NCI-H1105 treated with DMSO at 0.1 percent for 48 hours (cell line): ENCODE measurements around the gene DUOXA2.

Source experiments
- DNase-seq: peaks from one replicate; lab custom pipeline; 2025; lab: John Stamatoyannopoulos, UW

Gene DUOXA2

GRCh38 chr15:45136378-45136764, 22.2 kb downstream of the DUOXA2 start:
- no peak for DNase-seq

DNA sequence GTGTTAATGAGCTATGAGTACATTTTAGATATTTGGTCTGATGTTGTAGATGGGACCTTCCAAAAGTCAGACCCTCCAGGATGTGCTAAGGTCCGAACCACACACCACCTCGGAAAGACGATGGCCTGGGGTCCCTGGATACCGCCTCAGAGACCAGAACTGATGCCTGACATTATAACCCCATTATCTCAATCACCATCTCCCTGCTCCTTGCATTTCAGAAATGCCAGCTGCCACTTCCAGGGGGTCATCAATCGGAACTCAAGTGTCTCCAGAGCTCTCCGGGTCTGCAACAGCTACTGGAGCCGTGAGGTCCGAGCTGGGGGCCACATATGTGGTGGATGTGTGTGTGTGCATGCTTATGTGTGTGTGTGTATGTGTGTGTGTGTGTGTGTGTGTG, 23.6 kb downstream of the DUOXA2 start:
- DNase-seq = no peak

GRCh38 chr15:45138814-45139765, 25.0 kb downstream of the DUOXA2 start:
- DNase-seq = no peak

DNA sequence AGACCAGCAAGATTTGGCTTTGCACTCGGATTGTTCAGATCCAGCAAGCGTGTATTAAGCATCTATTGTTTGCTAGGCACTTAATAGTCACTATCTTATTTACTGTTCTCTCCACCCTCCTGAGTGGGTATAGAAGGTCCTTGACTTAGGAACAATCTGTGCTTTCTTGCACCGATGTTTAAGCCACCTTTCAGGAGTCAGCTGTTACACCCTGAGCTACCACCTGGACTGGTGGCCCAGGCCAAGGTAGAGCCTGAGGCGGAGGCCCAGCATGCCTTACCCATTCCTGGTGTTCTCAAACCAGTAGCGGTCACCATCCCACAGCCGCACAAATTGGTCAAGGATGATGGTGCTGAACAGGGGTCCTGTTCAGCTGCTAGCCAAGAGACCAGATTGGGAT, 25.6 kb downstream of the DUOXA2 start:
- no peak for DNase-seq

DNA sequence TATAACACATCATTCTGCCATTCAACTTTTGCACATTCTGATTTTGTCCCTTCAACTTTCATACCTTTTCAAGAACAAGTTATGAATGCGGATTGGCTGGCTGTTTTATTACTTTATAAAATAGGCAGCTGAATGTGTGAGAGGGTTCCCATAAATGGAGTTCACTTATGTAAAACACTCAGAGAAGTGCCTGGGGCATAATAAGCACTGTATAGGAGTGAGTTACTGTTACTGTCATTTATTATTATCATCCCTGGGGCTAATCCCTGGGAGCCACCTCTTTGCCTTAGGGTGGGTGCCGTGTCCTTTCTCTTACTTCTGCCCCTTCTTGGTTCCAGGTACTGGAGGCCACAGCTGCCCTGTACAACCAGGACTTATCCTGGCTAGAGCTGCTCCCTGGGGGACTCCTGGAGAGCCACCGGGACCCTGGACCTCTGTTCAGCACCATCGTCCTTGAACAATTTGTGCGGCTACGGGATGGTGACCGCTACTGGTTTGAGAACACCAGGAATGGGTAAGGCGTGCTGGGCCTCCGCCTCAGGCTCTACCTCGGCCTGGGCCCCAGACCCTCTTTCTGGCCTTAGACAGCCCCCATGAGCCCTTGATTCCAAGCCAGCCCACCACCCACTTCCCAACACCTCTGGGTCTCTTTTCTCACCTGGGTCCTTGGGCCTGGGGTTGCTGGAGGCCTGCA, 26.6 kb downstream of the DUOXA2 start:
- DNase-seq = no peak

- DNase-seq = no peak
These were observed 27.3 kb downstream of the DUOXA2 start for GRCh38 chr15:45141386-45141785.

DNA sequence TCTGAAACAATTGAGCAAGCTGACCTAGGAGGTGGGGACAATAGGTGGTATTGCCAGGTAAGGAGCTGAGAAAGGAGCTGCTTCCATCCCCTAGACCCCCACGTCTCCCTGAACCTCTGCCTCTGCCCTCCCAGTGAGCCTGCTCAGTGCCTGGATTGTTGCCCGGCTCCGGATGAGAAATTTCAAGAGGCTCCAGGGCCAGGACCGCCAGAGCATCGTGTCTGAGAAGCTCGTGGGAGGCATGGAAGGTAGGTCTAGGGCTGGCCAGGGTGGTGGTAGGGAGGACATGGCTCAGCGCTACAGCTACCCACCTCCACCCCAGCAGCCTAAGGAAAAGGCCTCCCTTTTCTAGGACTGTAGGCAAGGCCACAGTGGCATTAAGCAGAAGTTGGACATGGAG, 28.9 kb downstream of the DUOXA2 start:
- DNase-seq = no peak

- DNase-seq = no peak
These were observed 29.8 kb downstream of the DUOXA2 start for GRCh38 chr15:45143946-45144345.

DNA sequence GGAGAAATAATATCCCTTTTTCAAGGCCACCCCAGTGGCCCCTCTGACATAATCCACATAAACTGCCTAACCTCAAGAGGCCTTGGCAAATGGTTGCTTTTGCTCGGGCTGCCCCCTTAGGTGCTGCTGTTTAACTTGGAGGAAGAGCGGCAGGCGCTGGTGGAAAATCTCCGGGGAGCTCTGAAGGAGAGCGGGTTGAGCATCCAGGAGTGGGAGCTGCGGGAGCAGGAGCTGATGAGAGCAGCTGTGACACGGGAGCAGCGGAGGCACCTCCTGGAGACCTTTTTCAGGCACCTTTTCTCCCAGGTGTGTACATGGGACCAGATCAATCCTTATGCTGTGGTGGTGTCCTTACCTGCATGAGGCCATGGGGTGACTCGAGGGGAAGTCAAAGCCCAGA, 30.6 kb downstream of the DUOXA2 start:
- no peak for DNase-seq

DNA sequence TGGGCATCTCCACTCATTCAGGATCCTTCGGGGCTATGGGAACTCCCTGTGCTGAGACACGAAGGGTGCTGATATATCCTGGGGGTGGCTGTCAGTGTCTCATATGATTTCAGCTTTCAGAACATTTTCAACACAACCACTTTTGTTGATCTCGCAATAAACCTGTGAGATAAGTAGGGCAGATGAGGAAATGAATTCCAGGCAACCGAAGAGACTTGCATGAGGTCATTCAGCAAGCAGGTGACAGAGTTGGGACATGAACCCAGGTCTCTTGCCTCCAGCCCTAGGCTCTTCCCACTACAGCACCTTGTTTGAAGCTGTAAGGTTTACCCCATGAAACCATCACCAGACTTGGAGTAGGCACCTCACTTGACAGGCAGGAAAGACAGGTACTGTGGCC, 32.3 kb downstream of the DUOXA2 start:
- no peak for DNase-seq

DNA sequence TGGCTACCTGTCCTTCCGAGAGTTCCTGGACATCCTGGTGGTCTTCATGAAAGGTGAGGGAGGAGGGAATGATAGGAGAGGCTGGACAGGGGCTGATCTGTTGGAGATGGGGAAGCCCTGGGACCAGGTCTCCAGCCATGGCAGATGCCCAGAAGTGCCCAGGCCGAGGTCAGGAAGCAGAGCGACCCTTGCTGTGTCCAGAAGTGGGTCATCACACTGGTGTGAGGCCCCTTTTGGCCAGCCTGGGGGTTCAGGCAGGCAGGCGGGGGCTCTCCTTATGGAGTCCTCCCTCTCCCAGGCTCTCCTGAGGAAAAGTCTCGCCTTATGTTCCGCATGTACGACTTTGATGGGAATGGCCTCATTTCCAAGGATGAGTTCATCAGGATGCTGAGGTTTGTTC, 33.5 kb downstream of the DUOXA2 start:
- no peak for DNase-seq

DNA sequence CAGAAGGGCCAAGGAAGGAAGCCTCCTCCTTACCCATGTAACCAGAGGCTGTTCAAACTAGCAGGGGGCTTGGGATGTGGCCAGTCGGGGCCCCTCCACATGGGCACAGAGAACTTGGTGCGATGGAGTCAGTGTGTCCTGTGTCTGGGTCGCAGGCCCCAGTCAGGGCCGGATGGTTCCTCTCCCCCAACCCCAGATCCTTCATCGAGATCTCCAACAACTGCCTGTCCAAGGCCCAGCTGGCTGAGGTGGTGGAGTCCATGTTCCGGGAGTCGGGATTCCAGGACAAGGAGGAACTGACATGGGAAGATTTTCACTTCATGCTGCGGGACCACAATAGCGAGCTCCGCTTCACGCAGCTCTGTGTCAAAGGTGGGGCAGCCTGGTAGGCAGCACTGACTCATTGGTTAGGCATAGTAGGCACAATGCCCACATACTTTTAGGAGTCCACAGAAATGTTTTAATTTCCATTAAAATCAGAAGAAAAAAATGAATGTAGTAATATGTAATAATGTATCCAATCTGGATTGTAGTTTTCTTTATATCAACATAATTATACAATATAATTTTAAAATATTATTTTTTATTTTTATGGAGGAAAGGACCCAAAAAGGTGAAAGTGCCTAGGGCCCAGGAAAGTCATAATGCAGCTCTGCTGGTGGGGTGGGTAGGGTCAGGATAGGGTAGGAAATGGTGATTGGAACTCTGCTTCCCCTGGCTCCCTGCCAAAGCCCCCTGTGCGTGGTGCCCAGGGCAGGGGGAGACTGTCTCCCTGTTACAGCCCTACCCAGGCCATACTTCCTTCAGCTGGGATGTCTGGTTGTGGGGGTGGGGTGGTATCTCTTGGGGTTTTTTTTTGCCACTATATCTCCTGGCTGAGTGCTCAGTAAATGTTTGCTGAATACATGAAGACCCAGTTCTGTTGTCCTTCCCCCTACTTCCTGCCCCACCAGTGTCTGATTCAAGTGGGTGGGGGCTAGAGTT, 34.2 kb downstream of the DUOXA2 start:
- no peak for DNase-seq

DNA sequence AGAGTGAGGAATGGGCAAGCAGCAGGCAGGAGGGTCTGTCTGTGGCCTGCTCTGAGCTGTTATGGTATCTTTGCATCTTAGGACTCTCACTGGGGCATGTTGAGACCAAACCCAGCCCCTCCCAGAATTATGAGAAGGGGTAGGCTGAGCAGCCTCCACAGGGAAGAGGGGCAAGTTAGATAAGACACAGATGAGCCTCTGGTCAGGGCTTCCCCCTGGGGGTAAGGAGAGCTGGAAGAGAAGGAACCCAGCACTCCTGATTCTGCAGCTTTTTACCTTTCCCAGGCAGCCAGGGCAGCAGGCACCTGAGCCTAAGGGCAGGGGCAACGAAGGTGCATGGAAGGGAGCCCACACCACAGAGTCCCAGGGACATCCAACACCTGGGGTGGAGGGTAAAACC, 34.9 kb downstream of the DUOXA2 start:
- DNase-seq = no peak

DNA sequence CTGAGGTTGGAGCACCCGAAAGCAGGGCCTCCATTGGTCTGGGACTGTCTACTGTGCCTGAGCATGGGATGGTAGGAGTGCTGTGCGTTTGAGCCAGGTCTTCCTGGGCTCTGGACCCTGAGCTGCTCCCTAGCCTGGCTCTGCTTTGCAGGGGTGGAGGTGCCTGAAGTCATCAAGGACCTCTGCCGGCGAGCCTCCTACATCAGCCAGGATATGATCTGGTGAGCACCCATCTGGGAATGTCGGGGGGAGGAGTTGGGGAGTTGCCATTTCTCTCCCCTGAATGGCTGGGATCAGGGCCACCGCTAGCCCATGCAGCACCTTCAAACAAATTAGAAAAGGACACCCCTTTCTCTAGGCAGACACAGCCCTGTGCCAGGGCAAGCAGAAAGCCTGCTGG, 36.4 kb downstream of the DUOXA2 start:
- no peak for DNase-seq

DNA sequence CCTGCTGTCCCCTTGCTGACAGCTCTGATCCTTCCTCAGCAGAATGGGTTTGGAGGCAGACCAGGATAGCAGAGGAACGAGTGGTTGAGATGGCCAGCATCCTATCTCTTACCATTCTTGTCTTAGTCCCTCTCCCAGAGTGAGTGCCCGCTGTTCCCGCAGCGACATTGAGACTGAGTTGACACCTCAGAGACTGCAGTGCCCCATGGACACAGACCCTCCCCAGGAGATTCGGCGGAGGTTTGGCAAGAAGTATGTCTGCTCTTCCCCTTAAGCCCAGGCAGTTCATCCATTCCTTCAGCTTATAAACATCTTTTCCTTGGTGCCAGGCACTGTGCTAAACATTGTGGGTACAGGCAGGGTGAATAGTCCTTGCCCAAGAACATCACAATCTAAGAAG, 36.9 kb downstream of the DUOXA2 start:
- DNase-seq = no peak

DNA sequence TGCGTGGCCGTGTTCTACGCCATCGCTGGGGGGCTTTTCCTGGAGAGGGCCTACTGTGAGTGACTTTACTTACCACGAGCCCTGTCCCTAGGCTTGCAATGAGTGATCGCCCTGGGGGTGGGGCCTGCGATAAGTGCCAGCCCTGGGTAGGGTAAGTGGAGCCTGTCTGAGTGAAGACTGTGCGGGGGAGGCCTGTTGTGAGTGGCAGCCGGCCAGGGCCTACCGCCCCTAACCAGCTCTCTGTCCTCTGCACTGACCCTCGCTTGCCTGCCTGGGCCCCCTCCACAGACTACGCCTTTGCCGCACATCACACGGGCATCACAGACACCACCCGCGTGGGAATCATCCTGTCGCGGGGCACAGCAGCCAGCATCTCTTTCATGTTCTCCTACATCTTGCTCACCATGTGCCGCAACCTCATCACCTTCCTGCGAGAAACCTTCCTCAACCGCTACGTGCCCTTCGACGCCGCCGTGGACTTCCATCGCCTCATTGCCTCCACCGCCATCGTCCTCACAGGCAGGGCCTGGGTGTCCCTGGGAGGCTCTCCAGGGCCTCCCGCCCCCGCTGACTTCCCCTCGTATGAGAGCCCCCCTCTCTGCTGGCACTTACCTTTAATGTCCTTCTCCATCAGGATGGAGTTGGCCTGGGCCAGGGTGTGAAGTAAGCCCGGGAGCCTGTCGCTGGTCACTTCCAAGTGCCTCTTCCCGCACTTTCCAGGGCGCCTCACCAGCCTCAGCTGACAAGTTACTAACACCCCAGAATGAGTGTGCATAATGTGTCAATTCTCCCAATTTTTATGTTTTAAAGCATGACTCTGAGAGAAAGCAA, 38.1 kb downstream of the DUOXA2 start:
- DNase-seq = no peak

DNA sequence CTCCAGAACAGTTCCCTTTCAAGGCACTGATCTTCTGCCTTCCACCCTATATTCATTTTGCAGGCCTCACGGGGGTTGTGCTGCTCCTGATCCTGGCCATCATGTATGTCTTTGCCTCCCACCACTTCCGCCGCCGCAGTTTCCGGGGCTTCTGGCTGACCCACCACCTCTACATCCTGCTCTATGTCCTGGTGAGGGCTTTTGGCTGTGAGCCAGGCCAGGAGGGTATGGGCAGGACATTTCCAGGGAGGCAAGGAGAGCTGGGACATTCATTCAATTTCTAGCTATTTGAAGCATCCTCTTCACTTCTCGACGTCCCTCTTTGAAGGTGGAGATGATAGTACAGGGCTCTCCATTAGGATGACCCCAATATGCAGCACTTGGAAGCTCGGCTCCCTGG, 41.6 kb downstream of the DUOXA2 start:
- no peak for DNase-seq

DNA sequence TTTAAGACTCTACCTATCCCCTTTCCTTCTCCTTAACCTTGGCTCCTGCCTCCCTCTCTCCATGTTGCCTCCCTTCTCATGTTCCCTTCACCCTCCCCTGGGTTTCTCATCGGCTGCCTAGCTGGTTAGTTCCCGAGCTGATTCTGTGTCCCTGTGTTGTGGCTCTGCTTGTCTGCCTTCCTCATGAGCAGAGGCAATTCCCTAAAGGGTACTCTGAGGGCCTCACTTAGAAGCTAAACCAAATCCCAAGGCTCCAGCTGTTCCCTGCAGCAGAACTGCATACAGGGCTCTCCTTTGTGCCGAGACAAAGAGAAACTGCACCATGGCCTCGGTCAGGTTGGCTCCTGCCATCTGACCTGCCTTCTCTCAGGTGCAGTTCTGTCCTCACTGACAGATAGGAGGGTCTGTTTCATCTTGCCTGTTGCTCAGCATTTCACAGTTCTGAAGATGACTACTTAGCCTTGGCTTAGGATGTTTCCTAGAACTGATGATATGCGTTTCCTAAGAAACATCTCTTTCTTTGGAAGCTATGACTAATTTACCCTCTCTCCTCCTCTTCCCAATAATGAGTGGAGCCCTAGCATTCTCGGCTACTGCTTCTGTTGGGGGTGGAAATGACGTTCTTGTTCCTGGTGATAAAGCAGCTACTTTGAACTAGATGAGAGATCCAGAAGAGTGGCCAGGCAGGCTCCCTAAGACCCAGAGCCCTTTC, 42.8 kb downstream of the DUOXA2 start:
- DNase-seq = no peak

GRCh38 chr15:45157974-45158373, 43.8 kb downstream of the DUOXA2 start:
- DNase-seq = no peak

DNA sequence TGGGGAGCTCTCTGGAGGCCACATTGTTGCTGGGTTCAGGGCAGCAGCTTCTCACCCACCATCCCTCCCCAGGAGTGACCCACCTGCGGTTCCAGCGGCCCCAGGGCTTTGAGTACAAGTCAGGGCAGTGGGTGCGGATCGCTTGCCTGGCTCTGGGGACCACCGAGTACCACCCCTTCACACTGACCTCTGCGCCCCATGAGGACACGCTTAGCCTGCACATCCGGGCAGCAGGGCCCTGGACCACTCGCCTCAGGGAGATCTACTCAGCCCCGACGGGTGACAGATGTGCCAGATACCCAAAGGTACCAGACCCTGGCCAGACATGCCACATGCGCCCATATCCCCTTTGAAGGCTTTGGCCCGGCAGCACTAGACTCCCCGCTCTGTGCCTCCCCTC, 47.5 kb downstream of the DUOXA2 start:
- DNase-seq = no peak
